IMR-90 (cell line): ENCODE results near the gene GPSM1. TPM values are rescaled to one million over a fixed set of nuclear protein-coding genes. Genes with fewer than 3 reads are reported as not detected.

ENCODE experiments used
- ATAC-seq: fragments of 200-7000 bp; cut with Tn5 transposase; 2 replicates; pipeline ENCODE4 v1.9.1; 2020; ENCODE audit warnings: low read depth, mild to moderate bottlenecking, moderate library complexity
- BruUV-seq: library from RNA; stranded (reverse); fragments of 400-500 nt; replicated peaks from 2 replicates; lab custom pipeline; 2021; lab: Mats Ljungman, UMichigan
- CTCF ChIA-PET: fragments of 300-600 bp; formaldehyde crosslinking; extraction: SDS; loops from one replicate; lab custom pipeline; 2021; ENCODE audit warnings: antibody characterized with exemption; lab: Yijun Ruan, JAX
- POLR2A ChIA-PET: fragments of 300-600 bp; sonication (Branson Sonifier 250); formaldehyde crosslinking; loops from one replicate; lab custom pipeline; 2022; ENCODE audit warnings: antibody characterized with exemption; ENCODE audit not compliant: unreplicated experiment; lab: Charles Lee
- DNase-seq: peaks from one replicate; pipeline ENCODE4 v3.0.0; 2013
- H2AFZ ChIP-seq: replicated peaks from 2 replicates; pipeline ENCODE3; 2013; ENCODE audit warnings: low read length, mild to moderate bottlenecking; ENCODE audit not compliant: poor library complexity
- H2AK5ac ChIP-seq: 2 replicates; pipeline ENCODE4 v1.6.1; 2013; ENCODE audit warnings: low read depth, low read length, inconsistent platforms
- H2AK9ac ChIP-seq: replicated peaks from 2 replicates; pipeline ENCODE3; 2013; ENCODE audit warnings: mild to moderate bottlenecking, low read depth, low read length, moderate library complexity; ENCODE audit not compliant: poor library complexity
- H2BK120ac ChIP-seq: 2 replicates; pipeline ENCODE4 v1.6.1; 2013; ENCODE audit warnings: low read depth, low read length, inconsistent platforms
- H2BK15ac ChIP-seq: 3 replicates; pipeline ENCODE4 v1.6.1; 2013; ENCODE audit warnings: low read depth, low read length, inconsistent platforms
- H2BK20ac ChIP-seq: 2 replicates; pipeline ENCODE4 v1.6.1; 2013; ENCODE audit warnings: low read depth, mild to moderate bottlenecking, inconsistent platforms, low read length, moderate library complexity
- H2BK5ac ChIP-seq: 2 replicates; pipeline ENCODE4 v1.6.1; 2013; ENCODE audit warnings: mild to moderate bottlenecking, low read depth, low read length, inconsistent platforms; ENCODE audit not compliant: poor library complexity, severe bottlenecking
- H3K14ac ChIP-seq: replicated peaks from 2 replicates; pipeline ENCODE4 v1.6.1; 2013; ENCODE audit warnings: low read depth, low read length, inconsistent platforms
- H3K18ac ChIP-seq: 2 replicates; pipeline ENCODE4 v1.6.1; 2013; ENCODE audit warnings: low read depth, low read length, control low read depth
- H3K23ac ChIP-seq: 2 replicates; pipeline ENCODE4 v1.6.1; 2013; ENCODE audit warnings: low read depth, low read length, inconsistent platforms
- H3K27ac ChIP-seq: 2 replicates; pipeline ENCODE4 v1.5.1; 2013; ENCODE audit warnings: mild to moderate bottlenecking, control low read depth, low read length; ENCODE audit not compliant: insufficient read depth
- H3K27me3 ChIP-seq: 2 replicates; pipeline ENCODE4 v1.6.1; 2013; ENCODE audit warnings: low read length; ENCODE audit not compliant: control insufficient read depth, insufficient read depth
- H3K36me3 ChIP-seq: 2 replicates; pipeline ENCODE4 v1.6.1; 2013; ENCODE audit warnings: low read length, mixed read lengths; ENCODE audit not compliant: control insufficient read depth, insufficient read depth
- H3K4ac ChIP-seq: 2 replicates; pipeline ENCODE4 v1.6.1; 2013; ENCODE audit warnings: low read depth, low read length, inconsistent platforms
- H3K4me1 ChIP-seq: 2 replicates; pipeline ENCODE4 v1.6.1; 2013; ENCODE audit warnings: low read length, mixed read lengths; ENCODE audit not compliant: control insufficient read depth, insufficient read depth
- H3K4me2 ChIP-seq: 2 replicates; pipeline ENCODE4 v1.6.1; 2013; ENCODE audit warnings: low read depth, mild to moderate bottlenecking, control low read depth, low read length, moderate library complexity
- H3K4me3 ChIP-seq: 2 replicates; pipeline ENCODE4 v1.5.1; 2013; ENCODE audit warnings: low read depth, mild to moderate bottlenecking, control low read depth, low read length, moderate library complexity; ENCODE audit not compliant: insufficient read depth
- H3K56ac ChIP-seq: 2 replicates; pipeline ENCODE4 v1.6.1; 2013; ENCODE audit warnings: low read length, inconsistent platforms; ENCODE audit not compliant: insufficient read depth; ENCODE audit errors: extremely low read depth
- H3K79me1 ChIP-seq, 2 experiments: 2 replicates each; pipeline ENCODE4 v1.6.1; 2013; ENCODE audit warnings: low read length in 2 of 2, inconsistent platforms in 1 of 2, low read depth in 1 of 2
- H3K9ac ChIP-seq: 2 replicates; pipeline ENCODE4 v1.6.1; 2013; ENCODE audit warnings: low read depth, low read length, control low read depth
- H3K9me1 ChIP-seq: 2 replicates; pipeline ENCODE4 v1.6.1; 2013; ENCODE audit warnings: low read length, inconsistent platforms; ENCODE audit not compliant: insufficient read depth
- H3K9me3 ChIP-seq: 2 replicates; pipeline ENCODE4 v1.6.1; 2013; ENCODE audit warnings: low read length; ENCODE audit not compliant: control insufficient read depth, insufficient read depth
- H4K20me1 ChIP-seq: 2 replicates; pipeline ENCODE4 v1.6.1; 2013; ENCODE audit warnings: low read length, inconsistent platforms; ENCODE audit not compliant: insufficient read depth
- H4K5ac ChIP-seq: 2 replicates; pipeline ENCODE4 v1.6.1; 2013; ENCODE audit warnings: mild to moderate bottlenecking, low read depth, low read length, control low read depth
- H4K8ac ChIP-seq, 2 experiments: 2 replicates each; pipeline ENCODE4 v1.6.1; 2013; ENCODE audit warnings: low read depth in 2 of 2, low read length in 2 of 2, control low read depth in 1 of 2, inconsistent platforms in 1 of 2
- H4K91ac ChIP-seq: 2 replicates; pipeline ENCODE4 v1.6.1; 2013; ENCODE audit warnings: low read depth, low read length, inconsistent platforms; ENCODE audit not compliant: insufficient read depth
- BHLHE40 ChIP-seq: fragments of 150-350 bp; IDR thresholded peaks from 2 replicates; pipeline ENCODE4 v1.6.1; 2016; ENCODE audit warnings: mild to moderate bottlenecking, low read depth, low read length
- CEBPB ChIP-seq: IDR thresholded peaks from 2 replicates; pipeline ENCODE4 v1.6.1; 2012; ENCODE audit warnings: low read depth, low read length, improper control_type of control experiment
- CHD1 ChIP-seq: IDR thresholded peaks from 2 replicates; pipeline ENCODE4 v1.6.1; 2012; ENCODE audit warnings: low read depth, low read length, improper control_type of control experiment
- CTCF ChIP-seq: conservative IDR thresholded peaks from 2 replicates; pipeline ENCODE4 v1.5.1; 2012; ENCODE audit warnings: mild to moderate bottlenecking, low read depth, low read length, improper control_type of control experiment
- ELK1 ChIP-seq: fragments of 150-350 bp; IDR thresholded peaks from 2 replicates; pipeline ENCODE4 v1.6.1; 2016; ENCODE audit warnings: low read depth, mild to moderate bottlenecking, low read length, moderate library complexity, borderline replicate concordance
- FOS ChIP-seq: fragments of 150-350 bp; IDR thresholded peaks from 2 replicates; pipeline ENCODE4 v1.6.1; 2016; ENCODE audit warnings: low read depth, low read length
- MAFK ChIP-seq: IDR thresholded peaks from 2 replicates; pipeline ENCODE4 v1.6.1; 2012; ENCODE audit warnings: low read depth, low read length, improper control_type of control experiment
- MAZ ChIP-seq: IDR thresholded peaks from 2 replicates; pipeline ENCODE4 v1.6.1; 2012; ENCODE audit warnings: low read depth, mild to moderate bottlenecking, low read length, improper control_type of control experiment, moderate library complexity, borderline replicate concordance
- MXI1 ChIP-seq: IDR thresholded peaks from 2 replicates; pipeline ENCODE4 v1.6.1; 2012; ENCODE audit warnings: low read depth, mild to moderate bottlenecking, low read length, moderate library complexity, borderline replicate concordance
- NFE2L2 ChIP-seq: fragments of 150-350 bp; IDR thresholded peaks from 2 replicates; pipeline ENCODE4 v1.6.1; 2016; ENCODE audit warnings: low read depth, mild to moderate bottlenecking, low read length
- POLR2A ChIP-seq: IDR thresholded peaks from 2 replicates; pipeline ENCODE4 v1.6.1; 2012; ENCODE audit warnings: mild to moderate bottlenecking, low read depth, low read length
- RAD21 ChIP-seq: IDR thresholded peaks from 2 replicates; pipeline ENCODE4 v1.6.1; 2012; ENCODE audit warnings: low read length, improper control_type of control experiment
- RCOR1 ChIP-seq: IDR thresholded peaks from 2 replicates; pipeline ENCODE4 v1.6.1; 2012; ENCODE audit warnings: mild to moderate bottlenecking, low read length, improper control_type of control experiment; ENCODE audit not compliant: insufficient replicate concordance
- RFX5 ChIP-seq: IDR thresholded peaks from 2 replicates; pipeline ENCODE4 v1.8.0; 2012; ENCODE audit warnings: low read depth, mild to moderate bottlenecking, low read length, moderate library complexity
- SMC3 ChIP-seq: fragments of 150-350 bp; IDR thresholded peaks from 2 replicates; pipeline ENCODE4 v1.6.1; 2016; ENCODE audit warnings: low read depth, mild to moderate bottlenecking, antibody characterized with exemption, low read length, moderate library complexity
- USF2 ChIP-seq: fragments of 150-350 bp; IDR thresholded peaks from 2 replicates; pipeline ENCODE4 v1.6.1; 2017; ENCODE audit warnings: mild to moderate bottlenecking, antibody characterized with exemption, low read length, low read depth
- WGBS, 2 experiments: methylation state at CpG; one replicate each; pipeline versions ENCODE4 v1.1.5 to v1.1.7; 2013; ENCODE audit warnings: missing lambda C conversion rate in 2 of 2; ENCODE audit not compliant: insufficient read length in 1 of 2; ENCODE audit errors: extremely low coverage in 2 of 2; 5-methylcytosine and 5-hydroxymethylcytosine counted together
- dilution Hi-C: fragments of 300-500 bp; cut with HindIII; formaldehyde crosslinking; loops from one replicate; pipeline ENCODE4 v1.14.3; 2018; ENCODE audit warnings: low sequenced_read_pairs; ENCODE audit not compliant: unreplicated experiment
- in situ Hi-C: fragments of 300-500 bp; cut with MboI; formaldehyde crosslinking; loops from 3 replicates; pipeline ENCODE4 v1.14.3; 2019; ENCODE audit warnings: low sequenced_read_pairs, inconsistent platforms, mixed read lengths
- intact Hi-C: fragments of 100-400 bp; cut with micrococcal nuclease; formaldehyde crosslinking; loops from 2 replicates; pipeline ENCODE4 v1.10.0; 2022
- polyA plus RNA-seq, 3 experiments: library from polyadenylated mRNA; depleted of rRNA; stranded (reverse); fragments of >200 nt; gene quantifications; 2 replicates each; pipeline ENCODE4 v1.2.3, GENCODE V29; 2012; ENCODE audit warnings: low replicate concordance in 1 of 3
- total RNA-seq: library from RNA; depleted of rRNA; stranded (reverse); fragments of >200 nt; gene quantifications from 2 replicates; pipeline ENCODE4 v1.2.3, GENCODE V29; 2012

GPSM1 gene
- total and polyA plus RNA-seq, 2 of the 4 experiments (the other 2 are of a cell fraction) = 28.7 to 71.2 TPM

GRCh38 chr9:136394312-136395019 lies 67.1 kb downstream of the GPSM1 start:
- no TSS peak for BruUV-seq
- dilution Hi-C loops = no loop called here

More at GRCh38 chr9:136394312-136395019, 67.1 kb downstream of the GPSM1 start:
- Histone ChIP-seq H3K79me1 (peaks cover 24 to 35% of the 10 kb centered on the region in 2 experiments), H2BK20ac (no peak overlapping the region), H3K9ac (no peak overlapping the region), H4K8ac (no peak overlapping the region), H2BK120ac (no peak overlapping the region), H3K9me3 (no peaks in the 10 kb centered on the region), H3K4me2 (no peak overlapping the region), H3K4ac (no peak overlapping the region), H2AK9ac (peak overlapping the region; percentile 16), H2BK15ac (no peak overlapping the region), H3K27ac (no peak overlapping the region), H3K4me3 (no peak overlapping the region), H3K23ac (no peak overlapping the region), H3K9me1 (no peaks in the 10 kb centered on the region), H2AK5ac (no peak overlapping the region), H2AFZ (no peak overlapping the region), H3K18ac (no peak overlapping the region), H3K4me1 (peaks cover 6% of the 10 kb centered on the region), H3K14ac (no peak overlapping the region), H2BK5ac (no peak overlapping the region), H3K27me3 (no peaks in the 10 kb centered on the region), H4K5ac (no peak overlapping the region), H4K91ac (no peak overlapping the region), H4K20me1 (peaks cover 14% of the 10 kb centered on the region), H3K36me3 (peaks cover 65% of the 10 kb centered on the region), H3K56ac (no peak overlapping the region)
- ATAC-seq = no peak
- no peak for DNase-seq
- ChIA-PET POLR2A (no interaction called here), CTCF (no interaction called here)
- in situ Hi-C loops = no loop called here
- no peak for TF ChIP-seq FOS
- no peak for TF ChIP-seq BHLHE40
- no peak for TF ChIP-seq RFX5
- TF ChIP-seq RCOR1 = no peak
- no peak for TF ChIP-seq NFE2L2
- TF ChIP-seq CEBPB = no peak
- TF ChIP-seq CTCF = no peak
- TF ChIP-seq CHD1 = no peak
- no peak for TF ChIP-seq SMC3
- no peak for TF ChIP-seq RAD21
- TF ChIP-seq MXI1 = no peak
- TF ChIP-seq MAFK = no peak
- TF ChIP-seq POLR2A = no peak
- no peak for TF ChIP-seq ELK1
- TF ChIP-seq USF2 = no peak
- TF ChIP-seq MAZ = no peak
- 95% methylated on average over 8 of the region's 21 CpGs; no CpG with 5 or more reads in 1 of the 2 experiments for WGBS, 2 experiments
- intact Hi-C loops = no loop called here
